ENCODE data around the gene CFAP221.

The CFAP221 gene

GRCh38 chr2:119537792-119538191 is 6.5 kb upstream of the CFAP221 start:
- FAIRE-seq = no peak

GRCh38 chr2:119541476-119541875 is 2.8 kb upstream of the CFAP221 start:
- no peak for FAIRE-seq

- no peak for FAIRE-seq
Observed at GRCh38 chr2:119544939-119545475, 758 bp downstream of the CFAP221 start.

GRCh38 chr2:119545754-119546446 is 1.7 kb downstream of the CFAP221 start:
- no peak for FAIRE-seq

- FAIRE-seq = no peak
Observed at GRCh38 chr2:119546447-119546767, 2.2 kb downstream of the CFAP221 start.

- FAIRE-seq = no peak
Observed at GRCh38 chr2:119548516-119549120, 4.4 kb downstream of the CFAP221 start.

- no peak for FAIRE-seq
Observed at GRCh38 chr2:119549241-119549640, 5.0 kb downstream of the CFAP221 start.

GRCh38 chr2:119550346-119550745 is 6.1 kb downstream of the CFAP221 start:
- no peak for FAIRE-seq

GRCh38 chr2:119550856-119551255 is 6.6 kb downstream of the CFAP221 start:
- FAIRE-seq = no peak

GRCh38 chr2:119552902-119553301 is 8.7 kb downstream of the CFAP221 start:
- no peak for FAIRE-seq

GRCh38 chr2:119553687-119554344 is 9.6 kb downstream of the CFAP221 start:
- FAIRE-seq = no peak

- no peak for FAIRE-seq
Observed at GRCh38 chr2:119565481-119565880, 21.2 kb downstream of the CFAP221 start.

GRCh38 chr2:119567292-119567691 is 23.0 kb downstream of the CFAP221 start:
- FAIRE-seq = no peak

- FAIRE-seq = no peak
Observed at GRCh38 chr2:119574108-119574815, 30.0 kb downstream of the CFAP221 start.

- no peak for FAIRE-seq
Observed at GRCh38 chr2:119574864-119575263, 30.6 kb downstream of the CFAP221 start.

- no peak for FAIRE-seq
Observed at GRCh38 chr2:119575439-119575838, 31.2 kb downstream of the CFAP221 start.

- no peak for FAIRE-seq
Observed at GRCh38 chr2:119579424-119580295, 35.4 kb downstream of the CFAP221 start.

- no peak for FAIRE-seq
Observed at GRCh38 chr2:119580550-119581072, 36.4 kb downstream of the CFAP221 start.

GRCh38 chr2:119583291-119583690 is 39.0 kb downstream of the CFAP221 start:
- FAIRE-seq = no peak

- FAIRE-seq = no peak
Observed at GRCh38 chr2:119584469-119584868, 40.2 kb downstream of the CFAP221 start.

- no peak for FAIRE-seq
Observed at GRCh38 chr2:119586085-119586484, 41.8 kb downstream of the CFAP221 start.

- FAIRE-seq = no peak
Observed at GRCh38 chr2:119590873-119591272, 46.6 kb downstream of the CFAP221 start.
